Esophagus squamous epithelium (tissue), 4 donors: ENCODE measurements around the gene HBQ1.
"Not testable (repeated sequence)": the region's sequence is repeated elsewhere in the genome, so short reads cannot be mapped to it uniquely, and the experiment has no call there.

Source experiments
- CTCF ChIP-seq, 6 experiments: fragments of 450-650 bp in 4 of 6; fragments of 200-600 bp in 2 of 6; sonication (generic) in 2 of 6; IDR thresholded peaks; one replicate each; pipeline ENCODE4 v1.5.1; 2016 to 2019; ENCODE audit warnings: antibody characterized with exemption in 6 of 6, mild to moderate bottlenecking in 4 of 6, moderate library complexity in 4 of 6
- POLR2A ChIP-seq, 4 donors: fragments of 450-650 bp; IDR thresholded peaks; one replicate each; pipeline ENCODE4 v1.6.1; 2017; ENCODE audit warnings: antibody characterized with exemption in 4 of 4, mild to moderate bottlenecking in 4 of 4, moderate library complexity in 3 of 4

GRCh38 chr16:153550-154216, 26.6 kb upstream of the HBQ1 start:
- TF ChIP-seq CTCF, POLR2A (IDR thresholded peaks at IDR 0.05): not testable (repeated sequence)
